ENCODE measurements around the gene DNHD1. TPM values are rescaled to one million over a fixed set of nuclear protein-coding genes. Genes with fewer than 3 reads are reported as not detected.

The DNHD1 gene
- total RNA-seq, 4 donors from 2014 or later = 1.3 to 11.8 (median 7.7) TPM

DNA sequence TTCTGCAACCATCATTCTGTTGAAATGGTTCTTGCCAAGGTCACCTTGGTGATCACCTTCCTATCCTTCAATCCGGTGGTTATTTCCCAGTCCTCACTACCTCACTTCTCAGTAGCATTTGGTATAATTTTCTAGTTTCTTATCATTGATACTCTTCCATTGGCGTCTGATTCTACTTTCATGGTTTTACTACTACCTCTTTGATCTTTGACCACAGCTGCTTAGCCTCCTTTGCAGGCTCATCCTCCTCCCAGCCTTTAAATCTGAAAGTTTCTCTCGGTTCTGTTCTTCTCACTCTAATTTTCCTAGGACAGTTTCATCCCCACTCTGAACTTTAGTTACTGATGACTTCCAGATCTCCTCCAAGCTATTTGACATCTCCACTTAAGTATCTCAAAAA lies 10.8 kb upstream of the DNHD1 start:
- TF ChIP-seq, protein P1, sequence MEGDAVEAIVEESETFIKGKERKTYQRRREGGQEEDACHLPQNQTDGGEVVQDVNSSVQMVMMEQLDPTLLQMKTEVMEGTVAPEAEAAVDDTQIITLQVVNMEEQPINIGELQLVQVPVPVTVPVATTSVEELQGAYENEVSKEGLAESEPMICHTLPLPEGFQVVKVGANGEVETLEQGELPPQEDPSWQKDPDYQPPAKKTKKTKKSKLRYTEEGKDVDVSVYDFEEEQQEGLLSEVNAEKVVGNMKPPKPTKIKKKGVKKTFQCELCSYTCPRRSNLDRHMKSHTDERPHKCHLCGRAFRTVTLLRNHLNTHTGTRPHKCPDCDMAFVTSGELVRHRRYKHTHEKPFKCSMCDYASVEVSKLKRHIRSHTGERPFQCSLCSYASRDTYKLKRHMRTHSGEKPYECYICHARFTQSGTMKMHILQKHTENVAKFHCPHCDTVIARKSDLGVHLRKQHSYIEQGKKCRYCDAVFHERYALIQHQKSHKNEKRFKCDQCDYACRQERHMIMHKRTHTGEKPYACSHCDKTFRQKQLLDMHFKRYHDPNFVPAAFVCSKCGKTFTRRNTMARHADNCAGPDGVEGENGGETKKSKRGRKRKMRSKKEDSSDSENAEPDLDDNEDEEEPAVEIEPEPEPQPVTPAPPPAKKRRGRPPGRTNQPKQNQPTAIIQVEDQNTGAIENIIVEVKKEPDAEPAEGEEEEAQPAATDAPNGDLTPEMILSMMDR (IDR thresholded peaks at IDR 0.05) = no peak
- TF ChIP-seq POLR2A (IDR thresholded peaks at IDR 0.05) = no peak
- intact Hi-C loops (cut with DNase I) = loop anchor here (10.0 kb wide), 1 partner anchor 129 kb away; the partner anchor contains the start of genes TAF10 and TPP1
- no peaks in the 10 kb centered on the region for H3K27me3 ChIP-seq
- H3K9me3 ChIP-seq = no peaks in the 10 kb centered on the region
- no peak for DNase-seq
- 82 to 86% methylated on average over 3 of the region's 3 CpGs for WGBS, 2 donors
- H3K4me3 ChIP-seq = no peak overlapping the region
- H3K4me1 ChIP-seq = peaks cover 8 to 19% (median 10%) of the 10 kb centered on the region in 3 donors
- H3K27ac ChIP-seq = no peak overlapping the region
- H3K36me3 ChIP-seq = peaks cover 0 to 90% (median 5%) of the 10 kb centered on the region in 3 donors

DNA sequence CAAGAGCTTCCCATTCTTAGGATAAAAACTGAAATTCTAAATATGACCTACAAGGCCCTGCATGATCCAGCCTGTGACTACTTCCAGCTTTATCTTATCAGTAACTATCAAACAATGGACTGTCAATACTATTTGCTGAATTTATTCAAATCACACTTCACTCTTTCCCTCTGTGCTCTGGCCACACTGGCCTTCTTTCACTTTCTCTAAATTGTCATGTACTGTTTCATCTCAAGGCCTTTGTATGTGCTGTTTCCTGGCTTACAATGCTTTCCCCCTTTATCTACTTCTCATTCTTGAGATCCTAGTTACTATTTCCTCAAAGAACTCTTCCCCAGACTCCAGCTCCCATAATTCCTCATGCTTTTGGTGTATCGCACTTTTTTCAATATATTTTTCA lies 10.1 kb upstream of the DNHD1 start:
- intact Hi-C loops (cut with DNase I) = loop anchor here (10.0 kb wide), 1 partner anchor 128 kb away; the partner anchor contains the start of genes TAF10 and TPP1
- Histone ChIP-seq H3K4me3 (no peak overlapping the region), H3K4me1 (peaks cover 6 to 16% (median 8%) of the 10 kb centered on the region in 3 donors), H3K27ac (no peak overlapping the region), H3K36me3 (peaks cover 0 to 96% (median 5%) of the 10 kb centered on the region in 3 donors), H3K9me3 (no peaks in the 10 kb centered on the region), H3K27me3 (no peaks in the 10 kb centered on the region)
- no peak for DNase-seq
- 92 to 100% methylated on average over 1 of the region's 1 CpG for WGBS, 2 donors
- no peak for TF ChIP-seq POLR2A (IDR thresholded peaks at IDR 0.05)
- TF ChIP-seq, protein P1 (IDR thresholded peaks at IDR 0.05) = no peak

DNA sequence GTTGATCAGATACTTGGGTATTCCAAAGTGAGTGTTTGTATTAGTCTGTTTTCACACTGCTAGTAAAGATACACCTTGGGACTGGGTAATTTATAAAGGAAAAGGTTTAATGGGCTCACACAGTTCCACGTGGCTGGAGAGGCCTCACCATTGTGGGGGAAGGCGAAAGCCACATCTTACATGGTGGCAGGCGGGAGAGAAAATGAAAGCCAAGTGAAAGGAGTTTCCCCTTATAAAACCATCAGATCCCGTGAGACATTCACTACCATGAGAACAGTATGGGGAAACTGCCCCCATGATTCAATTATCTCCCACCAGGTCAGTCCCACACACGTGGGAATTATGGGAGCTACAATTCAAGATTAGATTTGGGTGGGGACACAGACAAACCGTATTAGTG lies 8.7 kb upstream of the DNHD1 start:
- peaks cover 0 to 2% (median 0%) of the 10 kb centered on the region in 3 donors for H3K4me1 ChIP-seq
- peaks cover 0 to 99% (median 5%) of the 10 kb centered on the region in 3 donors for H3K36me3 ChIP-seq
- no peaks in the 10 kb centered on the region for H3K27me3 ChIP-seq
- H3K9me3 ChIP-seq = no peaks in the 10 kb centered on the region
- no peak overlapping the region for H3K4me3 ChIP-seq
- WGBS, 2 donors = 90 to 96% methylated on average over 6 of the region's 6 CpGs
- no peak for DNase-seq
- no peak overlapping the region for H3K27ac ChIP-seq
- intact Hi-C loops (cut with DNase I) = loop anchor here (10.0 kb wide), 1 partner anchor 126 kb away; the partner anchor contains the start of genes TAF10 and TPP1
- TF ChIP-seq, protein P1 (IDR thresholded peaks at IDR 0.05) = no peak
- TF ChIP-seq POLR2A (IDR thresholded peaks at IDR 0.05) = no peak

DNA sequence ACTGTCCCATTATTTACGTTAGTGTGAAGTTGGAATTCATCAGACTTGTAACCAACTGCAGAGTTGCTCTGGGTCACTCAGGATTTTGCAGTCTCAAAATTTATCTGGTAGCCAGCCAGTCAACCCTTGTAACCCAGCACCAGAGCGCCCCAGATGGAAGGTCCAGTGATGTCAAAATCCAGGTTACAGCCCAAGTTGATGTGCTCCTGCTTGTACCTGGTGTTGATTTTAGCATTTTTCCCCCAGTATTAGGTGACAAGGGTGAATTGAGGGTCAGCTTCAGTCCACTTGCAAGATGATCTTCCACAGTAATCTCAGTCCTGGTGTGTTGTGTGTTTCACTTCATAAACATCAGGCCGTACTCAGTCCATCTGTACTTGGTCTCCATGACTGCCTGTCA lies 8.3 kb upstream of the DNHD1 start:
- Histone ChIP-seq H3K27me3 (no peaks in the 10 kb centered on the region), H3K4me3 (no peak overlapping the region), H3K4me1 (no peaks in the 10 kb centered on the region), H3K36me3 (peaks cover 0 to 99% (median 5%) of the 10 kb centered on the region in 3 donors), H3K27ac (no peak overlapping the region), H3K9me3 (no peaks in the 10 kb centered on the region)
- WGBS, 2 donors = 100% methylated on average over 3 of the region's 3 CpGs
- TF ChIP-seq POLR2A (IDR thresholded peaks at IDR 0.05) = no peak
- TF ChIP-seq, protein P1 (IDR thresholded peaks at IDR 0.05) = no peak
- DNase-seq = no peak
- intact Hi-C loops (cut with DNase I) = loop anchor here (10.0 kb wide), 1 partner anchor 126 kb away; the partner anchor contains the start of genes TAF10 and TPP1

DNA sequence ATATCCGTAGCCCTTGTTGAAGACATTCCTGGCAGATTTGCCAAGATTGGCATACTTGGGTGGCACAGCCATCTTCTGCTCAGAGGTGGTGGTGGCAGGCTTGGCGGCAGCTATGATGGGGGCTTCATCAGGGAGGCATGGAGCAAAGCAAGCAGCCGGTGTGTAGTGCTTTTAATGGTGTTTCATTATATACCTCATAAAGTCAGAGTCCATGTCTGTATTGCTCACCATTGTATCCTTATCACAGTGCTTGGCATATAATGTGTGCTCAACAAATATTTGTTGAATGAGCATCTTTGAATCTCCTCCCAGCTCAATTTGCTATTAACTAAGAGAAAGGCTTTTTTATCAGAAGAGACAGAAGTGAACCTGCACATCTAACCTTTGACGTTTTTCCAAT lies 7.8 kb upstream of the DNHD1 start:
- DNase-seq = no peak
- TF ChIP-seq, protein P1 (IDR thresholded peaks at IDR 0.05) = no peak
- TF ChIP-seq POLR2A (IDR thresholded peaks at IDR 0.05) = no peak
- Histone ChIP-seq H3K27ac (no peak overlapping the region), H3K27me3 (no peaks in the 10 kb centered on the region), H3K4me1 (no peaks in the 10 kb centered on the region), H3K9me3 (no peaks in the 10 kb centered on the region), H3K36me3 (peaks cover 0 to 99% (median 5%) of the 10 kb centered on the region in 3 donors), H3K4me3 (no peak overlapping the region)
- intact Hi-C loops (cut with DNase I) = loop anchor here (10.0 kb wide), 1 partner anchor 125 kb away; the partner anchor contains the start of genes TAF10 and TPP1
- WGBS, 2 donors = 65 to 89% methylated on average over 4 of the region's 4 CpGs
